ACC112 (cell line): ENCODE data around the gene MAS1.
"Not testable (repeated sequence)": the region's sequence is repeated elsewhere in the genome, so short reads cannot be mapped to it uniquely, and the experiment has no call there.

Experiments
- H2AFZ ChIP-seq: fragments of 200-600 bp; sonication (generic); one replicate; pipeline ENCODE4 v1.6.0; 2017; ENCODE audit warnings: antibody characterized with exemption, low read length; ENCODE audit not compliant: unreplicated experiment
- H3K27ac ChIP-seq: fragments of 200-600 bp; sonication (generic); 2 replicates; pipeline ENCODE4 v1.5.1; 2014; ENCODE audit warnings: low read depth, mild to moderate bottlenecking, antibody characterized with exemption, low read length, moderate library complexity
- H3K27me3 ChIP-seq: fragments of 200-600 bp; sonication (generic); 2 replicates; pipeline ENCODE4 v1.6.1; 2014; ENCODE audit warnings: mild to moderate bottlenecking, antibody characterized with exemption, low read length, moderate library complexity, mixed read lengths; ENCODE audit not compliant: insufficient read depth
- H3K36me3 ChIP-seq: fragments of 200-600 bp; sonication (generic); 2 replicates; pipeline ENCODE4 v1.6.1; 2016; ENCODE audit warnings: mild to moderate bottlenecking, antibody characterized with exemption, low read length, moderate library complexity, mixed read lengths; ENCODE audit not compliant: insufficient read depth
- H3K4me1 ChIP-seq: fragments of 200-600 bp; sonication (generic); one replicate; pipeline ENCODE4 v1.6.1; 2016; ENCODE audit warnings: low read length, mixed read lengths; ENCODE audit not compliant: insufficient read depth, unreplicated experiment, control insufficient read depth
- H3K4me3 ChIP-seq: fragments of 200-600 bp; sonication (generic); 2 replicates; pipeline ENCODE4 v1.5.1; 2014; ENCODE audit warnings: mild to moderate bottlenecking, low read depth, low read length
- H3K79me2 ChIP-seq: fragments of 200-600 bp; sonication (generic); one replicate; pipeline ENCODE4 v1.6.0; 2016; ENCODE audit warnings: low read length; ENCODE audit not compliant: control insufficient read depth, unreplicated experiment, insufficient read depth

MAS1 gene

GRCh38 chr6:159863341-159863740, 27.4 kb upstream of the MAS1 start:
- not testable (repeated sequence) for H2AFZ ChIP-seq, H3K27me3 ChIP-seq, H3K79me2 ChIP-seq, H3K36me3 ChIP-seq, H3K27ac ChIP-seq, H3K4me1 ChIP-seq, H3K4me3 ChIP-seq

- Histone ChIP-seq H3K79me2 (no peaks in the 10 kb centered on the region), H2AFZ (no peak overlapping the region), H3K4me3 (no peak overlapping the region), H3K27ac (no peak overlapping the region), H3K27me3 (no peaks in the 10 kb centered on the region), H3K4me1 (no peaks in the 10 kb centered on the region), H3K36me3 (no peaks in the 10 kb centered on the region)
These were observed 25.4 kb upstream of the MAS1 start for GRCh38 chr6:159865226-159865920.

GRCh38 chr6:159866286-159867247, 24.2 kb upstream of the MAS1 start:
- Histone ChIP-seq H3K79me2 (no peaks in the 10 kb centered on the region), H3K27me3 (no peaks in the 10 kb centered on the region), H3K27ac (no peak overlapping the region), H3K4me1 (no peaks in the 10 kb centered on the region), H3K36me3 (no peaks in the 10 kb centered on the region), H3K4me3 (no peak overlapping the region), H2AFZ (no peak overlapping the region)

- H3K4me3 ChIP-seq = no peak overlapping the region
- H3K79me2 ChIP-seq = no peaks in the 10 kb centered on the region
These were observed 19.5 kb upstream of the MAS1 start for GRCh38 chr6:159871241-159871640.

GRCh38 chr6:159871906-159872305, 18.9 kb upstream of the MAS1 start:
- Histone ChIP-seq H3K79me2 (no peaks in the 10 kb centered on the region), H3K27me3 (no peaks in the 10 kb centered on the region), H2AFZ (no peak overlapping the region), H3K4me1 (peaks cover 4% of the 10 kb centered on the region), H3K27ac (no peak overlapping the region), H3K36me3 (no peaks in the 10 kb centered on the region), H3K4me3 (no peak overlapping the region)

More at GRCh38 chr6:159871241-159871640, 19.5 kb upstream of the MAS1 start:
- Histone ChIP-seq H3K4me1 (peaks cover 4% of the 10 kb centered on the region), H3K36me3 (no peaks in the 10 kb centered on the region), H3K27ac (no peak overlapping the region), H2AFZ (no peak overlapping the region), H3K27me3 (no peaks in the 10 kb centered on the region)

- Histone ChIP-seq H3K27ac (no peak overlapping the region), H3K79me2 (no peaks in the 10 kb centered on the region), H3K36me3 (no peaks in the 10 kb centered on the region), H3K27me3 (no peaks in the 10 kb centered on the region), H3K4me3 (no peak overlapping the region), H3K4me1 (peaks cover 4% of the 10 kb centered on the region), H2AFZ (no peak overlapping the region)
These were observed 16.4 kb upstream of the MAS1 start for GRCh38 chr6:159874435-159874834.

GRCh38 chr6:159875194-159875593, 15.6 kb upstream of the MAS1 start:
- H3K36me3 ChIP-seq = no peaks in the 10 kb centered on the region
- no peak overlapping the region for H3K4me3 ChIP-seq
- no peak overlapping the region for H3K27ac ChIP-seq
- peaks cover 4% of the 10 kb centered on the region for H3K4me1 ChIP-seq
- no peak overlapping the region for H2AFZ ChIP-seq
- H3K79me2 ChIP-seq = no peaks in the 10 kb centered on the region
- H3K27me3 ChIP-seq = no peaks in the 10 kb centered on the region

- Histone ChIP-seq H3K27me3 (no peaks in the 10 kb centered on the region), H2AFZ (no peak overlapping the region), H3K4me1 (peaks cover 4% of the 10 kb centered on the region)
These were observed 14.5 kb upstream of the MAS1 start for GRCh38 chr6:159876242-159876641.

GRCh38 chr6:159877256-159877808, 13.5 kb upstream of the MAS1 start:
- Histone ChIP-seq H2AFZ (no peak overlapping the region), H3K27me3 (no peaks in the 10 kb centered on the region), H3K4me3 (no peak overlapping the region), H3K27ac (no peak overlapping the region), H3K79me2 (no peaks in the 10 kb centered on the region), H3K36me3 (no peaks in the 10 kb centered on the region), H3K4me1 (peaks cover 4% of the 10 kb centered on the region)

More at GRCh38 chr6:159876242-159876641, 14.5 kb upstream of the MAS1 start:
- no peaks in the 10 kb centered on the region for H3K79me2 ChIP-seq
- H3K36me3 ChIP-seq = no peaks in the 10 kb centered on the region
- no peak overlapping the region for H3K27ac ChIP-seq
- H3K4me3 ChIP-seq = no peak overlapping the region

- Histone ChIP-seq H2AFZ (no peak overlapping the region), H3K27me3 (no peaks in the 10 kb centered on the region), H3K79me2 (no peaks in the 10 kb centered on the region), H3K36me3 (no peaks in the 10 kb centered on the region), H3K4me3 (no peak overlapping the region), H3K4me1 (peaks cover 4% of the 10 kb centered on the region), H3K27ac (no peak overlapping the region)
These were observed 12.4 kb upstream of the MAS1 start for GRCh38 chr6:159878341-159878740.
